Activated naive CD8-positive, alpha-beta T cell treated with anti-CD3 and anti-CD28 coated beads, Interleukin-2, amount 10 ng/mL, durations not matched to agents 7 days and 5 days (primary cell): ENCODE data around the gene GNAT2. TPM values are rescaled to one million over a fixed set of nuclear protein-coding genes. Genes with fewer than 3 reads are reported as not detected.

Source experiments
- ATAC-seq: fragments of 150-1000 bp; cut with Tn5 transposase; one replicate; pipeline ENCODE4 v1.10.0; 2021; ENCODE audit warnings: low read depth, moderate library complexity
- POLR2A ChIA-PET: fragments of 350-600 bp; sonication (Branson Sonifier 250); formaldehyde crosslinking; loops from one replicate; lab custom pipeline; 2021; ENCODE audit warnings: antibody characterized with exemption; lab: Charles Lee
- DNase-seq: peaks from one replicate; pipeline ENCODE4 v3.0.0; 2021
- H3K27ac Mint-ChIP-seq: one replicate; pipeline ENCODE4 v1.8.0; 2022; ENCODE audit warnings: mild to moderate bottlenecking, mixed read lengths
- H3K27me3 Mint-ChIP-seq: one replicate; pipeline ENCODE4 v1.8.0; 2022; ENCODE audit warnings: mild to moderate bottlenecking, moderate library complexity, mixed read lengths
- H3K36me3 Mint-ChIP-seq: one replicate; pipeline ENCODE4 v1.8.0; 2021; ENCODE audit warnings: mild to moderate bottlenecking, mixed read lengths
- H3K4me1 Mint-ChIP-seq: one replicate; pipeline ENCODE4 v1.8.0; 2021; ENCODE audit warnings: mixed read lengths
- H3K4me3 Mint-ChIP-seq: one replicate; pipeline ENCODE4 v1.8.0; 2022; ENCODE audit warnings: mild to moderate bottlenecking, moderate library complexity, mixed read lengths
- H3K9me3 Mint-ChIP-seq: one replicate; pipeline ENCODE4 v1.8.0; 2021; ENCODE audit warnings: mixed read lengths
- total RNA-seq, 2 experiments: library from RNA; stranded (reverse); gene quantifications; one replicate each; pipeline ENCODE4 v1.2.3, GENCODE V29; 2021

The GNAT2 gene
- total RNA-seq, 2 experiments from 2014 or later, result 0.22 TPM; not detected in 1

GRCh38 chr1:109603229-109603628 is 16.2 kb downstream of the GNAT2 start:
- no peaks in the 10 kb centered on the region for H3K27me3 Mint-ChIP-seq
- H3K27ac Mint-ChIP-seq, result no peak overlapping the region
- DNase-seq (no peak), ATAC-seq (no peak)
- POLR2A ChIA-PET, result interaction anchor here (0.7 kb wide), 1 partner anchor 478 kb away, joined by 8 read pairs; no protein-coding TSS in a partner anchor
- no peaks in the 10 kb centered on the region for H3K4me1 Mint-ChIP-seq
- no peak overlapping the region for H3K4me3 Mint-ChIP-seq
- H3K36me3 Mint-ChIP-seq, result peaks cover 7% of the 10 kb centered on the region
- no peaks in the 10 kb centered on the region for H3K9me3 Mint-ChIP-seq

- ATAC-seq (no peak), DNase-seq (no peak)
- no peaks in the 10 kb centered on the region for H3K27me3 Mint-ChIP-seq
- H3K4me1 Mint-ChIP-seq, result no peaks in the 10 kb centered on the region
- H3K36me3 Mint-ChIP-seq, result peaks cover 12% of the 10 kb centered on the region
- no peak overlapping the region for H3K4me3 Mint-ChIP-seq
- no peaks in the 10 kb centered on the region for H3K9me3 Mint-ChIP-seq
- H3K27ac Mint-ChIP-seq, result no peak overlapping the region
- POLR2A ChIA-PET, result interaction anchor here (0.6 kb wide), 1 partner anchor 12 kb away, joined by 3 read pairs; no protein-coding TSS in a partner anchor
Observed at GRCh38 chr1:109598655-109599054, 20.8 kb downstream of the GNAT2 start.

- no peak for DNase-seq
- no peaks in the 10 kb centered on the region for H3K27me3 Mint-ChIP-seq
- no peak overlapping the region for H3K4me3 Mint-ChIP-seq
- POLR2A ChIA-PET, result no interaction called here
- H3K4me1 Mint-ChIP-seq, result no peaks in the 10 kb centered on the region
- H3K36me3 Mint-ChIP-seq, result peaks cover 15% of the 10 kb centered on the region
- H3K9me3 Mint-ChIP-seq, result no peaks in the 10 kb centered on the region
- no peak for ATAC-seq
- H3K27ac Mint-ChIP-seq, result no peak overlapping the region
Observed at GRCh38 chr1:109598156-109598555, 21.3 kb downstream of the GNAT2 start.

- Mint-ChIP-seq H3K27me3 (no peaks in the 10 kb centered on the region), H3K9me3 (no peaks in the 10 kb centered on the region), H3K4me3 (no peak overlapping the region), H3K27ac (no peak overlapping the region), H3K4me1 (no peaks in the 10 kb centered on the region), H3K36me3 (peaks cover 20% of the 10 kb centered on the region)
- ATAC-seq, result no peak
- no peak for DNase-seq
- POLR2A ChIA-PET, result no interaction called here
Observed at GRCh38 chr1:109595531-109595930, 23.9 kb downstream of the GNAT2 start.

GRCh38 chr1:109592916-109593315 is 26.5 kb downstream of the GNAT2 start:
- POLR2A ChIA-PET, result no interaction called here
- no peaks in the 10 kb centered on the region for H3K9me3 Mint-ChIP-seq
- peaks cover 2% of the 10 kb centered on the region for H3K4me1 Mint-ChIP-seq
- no peak for DNase-seq
- H3K4me3 Mint-ChIP-seq, result no peak overlapping the region
- H3K27ac Mint-ChIP-seq, result no peak overlapping the region
- H3K36me3 Mint-ChIP-seq, result peaks cover 21% of the 10 kb centered on the region
- H3K27me3 Mint-ChIP-seq, result no peaks in the 10 kb centered on the region
- ATAC-seq, result no peak

- POLR2A ChIA-PET, result no interaction called here
- peaks cover 2% of the 10 kb centered on the region for H3K4me1 Mint-ChIP-seq
- H3K9me3 Mint-ChIP-seq, result no peaks in the 10 kb centered on the region
- H3K27me3 Mint-ChIP-seq, result no peaks in the 10 kb centered on the region
- DNase-seq, result no peak
- no peak overlapping the region for H3K4me3 Mint-ChIP-seq
- ATAC-seq, result no peak
- H3K27ac Mint-ChIP-seq, result no peak overlapping the region
- H3K36me3 Mint-ChIP-seq, result peaks cover 33% of the 10 kb centered on the region
Observed at GRCh38 chr1:109589679-109590078, 29.7 kb downstream of the GNAT2 start.

GRCh38 chr1:109589177-109589576 is 30.2 kb downstream of the GNAT2 start:
- ATAC-seq, result no peak
- peaks cover 2% of the 10 kb centered on the region for H3K4me1 Mint-ChIP-seq
- H3K27me3 Mint-ChIP-seq, result no peaks in the 10 kb centered on the region
- no peak for DNase-seq
- H3K9me3 Mint-ChIP-seq, result no peaks in the 10 kb centered on the region
- peaks cover 35% of the 10 kb centered on the region for H3K36me3 Mint-ChIP-seq
- H3K4me3 Mint-ChIP-seq, result no peak overlapping the region
- H3K27ac Mint-ChIP-seq, result no peak overlapping the region
- POLR2A ChIA-PET, result no interaction called here

GRCh38 chr1:109586055-109586454 is 33.4 kb downstream of the GNAT2 start:
- POLR2A ChIA-PET, result no interaction called here
- H3K36me3 Mint-ChIP-seq, result peaks cover 33% of the 10 kb centered on the region
- no peaks in the 10 kb centered on the region for H3K27me3 Mint-ChIP-seq
- ATAC-seq (no peak), DNase-seq (no peak)
- no peak overlapping the region for H3K27ac Mint-ChIP-seq
- no peak overlapping the region for H3K4me3 Mint-ChIP-seq
- H3K4me1 Mint-ChIP-seq, result peaks cover 2% of the 10 kb centered on the region
- H3K9me3 Mint-ChIP-seq, result no peaks in the 10 kb centered on the region

GRCh38 chr1:109584766-109585165 is 34.6 kb downstream of the GNAT2 start:
- Mint-ChIP-seq H3K4me1 (peaks cover 2% of the 10 kb centered on the region), H3K9me3 (no peaks in the 10 kb centered on the region), H3K27ac (no peak overlapping the region), H3K36me3 (peaks cover 33% of the 10 kb centered on the region), H3K4me3 (no peak overlapping the region), H3K27me3 (no peaks in the 10 kb centered on the region)
- ATAC-seq, result no peak
- POLR2A ChIA-PET, result no interaction called here
- no peak for DNase-seq

GRCh38 chr1:109582021-109582420 is 37.4 kb downstream of the GNAT2 start:
- Mint-ChIP-seq H3K4me3 (no peak overlapping the region), H3K4me1 (no peaks in the 10 kb centered on the region), H3K36me3 (peaks cover 26% of the 10 kb centered on the region), H3K9me3 (no peaks in the 10 kb centered on the region), H3K27ac (no peak overlapping the region), H3K27me3 (no peaks in the 10 kb centered on the region)
- ATAC-seq (no peak), DNase-seq (no peak)
- POLR2A ChIA-PET, result no interaction called here

- ATAC-seq, result no peak
- POLR2A ChIA-PET, result interaction anchor here (1.1 kb wide), 1 partner anchor 31 kb away, joined by 4 read pairs; the partner anchor contains the start of gene GNAI3
- H3K4me1 Mint-ChIP-seq, result no peaks in the 10 kb centered on the region
- no peak overlapping the region for H3K27ac Mint-ChIP-seq
- DNase-seq, result no peak
- H3K36me3 Mint-ChIP-seq, result peaks cover 25% of the 10 kb centered on the region
- no peaks in the 10 kb centered on the region for H3K9me3 Mint-ChIP-seq
- H3K27me3 Mint-ChIP-seq, result no peaks in the 10 kb centered on the region
- H3K4me3 Mint-ChIP-seq, result no peak overlapping the region
Observed at GRCh38 chr1:109579491-109579890, 39.9 kb downstream of the GNAT2 start.

GRCh38 chr1:109578947-109579443 is 40.4 kb downstream of the GNAT2 start:
- Mint-ChIP-seq H3K27ac (no peak overlapping the region), H3K4me3 (no peak overlapping the region), H3K9me3 (no peaks in the 10 kb centered on the region), H3K4me1 (no peaks in the 10 kb centered on the region), H3K27me3 (no peaks in the 10 kb centered on the region), H3K36me3 (peaks cover 24% of the 10 kb centered on the region)
- ATAC-seq (no peak), DNase-seq (no peak)
- POLR2A ChIA-PET, result interaction anchor here (1.1 kb wide), 1 partner anchor 31 kb away, joined by 4 read pairs; the partner anchor contains the start of gene GNAI3

GRCh38 chr1:109573785-109574184 is 45.6 kb downstream of the GNAT2 start:
- ATAC-seq, result no peak
- Mint-ChIP-seq H3K27ac (no peak overlapping the region), H3K9me3 (no peaks in the 10 kb centered on the region), H3K27me3 (no peaks in the 10 kb centered on the region), H3K36me3 (peaks cover 14% of the 10 kb centered on the region), H3K4me3 (no peak overlapping the region), H3K4me1 (peaks cover 11% of the 10 kb centered on the region)
- DNase-seq, result no peak
- POLR2A ChIA-PET, result interaction anchor here (0.7 kb wide), 1 partner anchor 25 kb away, joined by 3 read pairs; no protein-coding TSS in a partner anchor

- no peak overlapping the region for H3K27ac Mint-ChIP-seq
- POLR2A ChIA-PET, result interaction anchor here (3.5 kb wide), 1 partner anchor 21 kb away, joined by 11 read pairs; the partner anchor contains the start of gene GNAI3
- H3K4me1 Mint-ChIP-seq, result peaks cover 17% of the 10 kb centered on the region
- H3K27me3 Mint-ChIP-seq, result no peaks in the 10 kb centered on the region
- H3K4me3 Mint-ChIP-seq, result no peak overlapping the region
- DNase-seq, result no peak
- no peaks in the 10 kb centered on the region for H3K9me3 Mint-ChIP-seq
- peaks cover 7% of the 10 kb centered on the region for H3K36me3 Mint-ChIP-seq
- no peak for ATAC-seq
Observed at GRCh38 chr1:109570414-109570813, 49.0 kb downstream of the GNAT2 start.
